Measurements from ENCODE around the gene FBXO9.

- TF ChIP-seq CTCF (IDR thresholded peaks at IDR 0.05) (no peak), POLR2AphosphoS5 (IDR thresholded peaks at IDR 0.05) (no peak)
Measured at GRCh38 chr6:53059648-53060589, 5.3 kb upstream of the FBXO9 start.

Data from breast epithelium (tissue), 3 donors.